HG03095 (cell line): ENCODE measurements around the gene GPRIN1.

Source experiments
- ATAC-seq: cut with Tn5 transposase; IDR thresholded peaks from one replicate; pipeline ENCODE4 v1.9.1; 2021; ENCODE audit warnings: moderate library complexity; ENCODE audit not compliant: unreplicated experiment

The GPRIN1 gene

DNA sequence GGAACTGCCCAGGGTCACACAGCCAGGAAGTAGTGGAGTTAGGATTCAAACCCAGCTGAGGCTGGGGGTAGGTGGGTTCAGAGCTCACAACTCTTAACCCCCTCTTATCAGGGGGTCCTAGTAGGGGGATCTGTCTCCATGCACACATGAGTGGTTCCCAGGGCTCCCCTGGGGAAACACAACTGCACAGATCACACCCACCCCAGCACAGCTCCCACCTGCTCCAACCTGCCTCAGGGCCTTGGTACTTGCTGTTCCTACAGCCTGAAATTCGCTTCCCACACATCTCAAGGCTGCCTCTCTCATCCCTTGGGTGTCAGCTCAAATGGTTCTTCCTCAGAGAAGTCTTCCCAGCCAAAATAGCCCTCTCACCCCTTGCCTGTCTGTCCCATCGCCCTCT, 15.6 kb upstream of the GPRIN1 start:
- ATAC-seq = no peak

DNA sequence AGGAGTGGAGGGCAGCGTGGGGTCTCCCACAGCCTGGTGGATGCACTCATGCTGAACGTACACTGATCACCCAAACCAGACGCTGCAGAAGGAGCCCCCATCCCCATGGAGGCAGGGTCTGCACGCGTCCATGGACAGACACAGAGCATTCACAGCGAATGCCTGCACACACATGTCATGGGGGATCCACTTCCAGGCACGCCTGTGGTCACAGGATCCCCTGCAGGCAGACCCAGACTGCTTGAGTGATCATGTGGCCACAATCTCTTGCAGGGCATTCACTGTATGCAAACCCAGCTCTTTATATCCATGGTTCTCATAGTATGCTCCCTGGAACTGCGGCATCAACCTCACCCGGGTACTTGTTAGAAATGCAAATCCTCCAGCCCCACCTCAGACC, 15.0 kb upstream of the GPRIN1 start:
- no peak for ATAC-seq

DNA sequence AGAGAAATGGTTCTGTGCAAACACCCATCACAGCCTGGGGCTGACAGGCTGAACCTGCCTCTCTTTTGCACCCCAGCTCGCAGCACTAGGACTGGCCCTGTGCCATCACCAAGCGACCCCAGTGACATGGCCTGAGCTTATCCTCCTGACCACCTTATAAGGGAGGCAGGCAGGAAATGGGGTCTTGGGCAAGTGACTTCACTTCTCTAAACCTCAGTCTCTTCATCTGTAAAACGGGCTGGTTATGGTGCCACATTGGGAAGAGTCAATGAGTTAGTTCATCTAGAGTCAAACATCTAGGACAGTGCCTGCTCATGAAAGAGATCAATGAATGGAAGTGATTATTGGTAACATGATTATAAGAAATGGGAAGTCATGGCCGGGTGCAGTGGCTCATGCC, 14.2 kb upstream of the GPRIN1 start:
- ATAC-seq = no peak

DNA sequence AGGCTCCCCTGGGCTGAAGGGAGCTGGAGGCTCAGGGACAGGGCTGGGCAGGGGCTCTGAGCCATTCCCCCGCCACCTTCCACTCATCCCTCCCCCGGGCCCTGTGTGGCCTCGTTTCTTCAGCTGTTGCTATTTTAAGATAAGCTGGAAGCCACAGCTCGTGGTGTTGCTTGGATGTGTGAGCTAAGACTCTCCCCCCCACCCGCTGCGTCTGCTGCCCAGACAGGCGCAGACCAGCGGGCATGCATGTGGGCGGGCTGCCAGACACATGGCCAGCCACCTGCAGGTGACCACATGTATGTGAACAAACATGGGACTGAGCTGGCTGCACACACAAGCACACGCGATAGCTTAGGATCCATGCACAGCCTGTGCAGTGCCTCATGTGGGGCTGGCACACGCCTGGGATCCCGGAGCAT, 11.7 kb upstream of the GPRIN1 start:
- ATAC-seq = no peak

DNA sequence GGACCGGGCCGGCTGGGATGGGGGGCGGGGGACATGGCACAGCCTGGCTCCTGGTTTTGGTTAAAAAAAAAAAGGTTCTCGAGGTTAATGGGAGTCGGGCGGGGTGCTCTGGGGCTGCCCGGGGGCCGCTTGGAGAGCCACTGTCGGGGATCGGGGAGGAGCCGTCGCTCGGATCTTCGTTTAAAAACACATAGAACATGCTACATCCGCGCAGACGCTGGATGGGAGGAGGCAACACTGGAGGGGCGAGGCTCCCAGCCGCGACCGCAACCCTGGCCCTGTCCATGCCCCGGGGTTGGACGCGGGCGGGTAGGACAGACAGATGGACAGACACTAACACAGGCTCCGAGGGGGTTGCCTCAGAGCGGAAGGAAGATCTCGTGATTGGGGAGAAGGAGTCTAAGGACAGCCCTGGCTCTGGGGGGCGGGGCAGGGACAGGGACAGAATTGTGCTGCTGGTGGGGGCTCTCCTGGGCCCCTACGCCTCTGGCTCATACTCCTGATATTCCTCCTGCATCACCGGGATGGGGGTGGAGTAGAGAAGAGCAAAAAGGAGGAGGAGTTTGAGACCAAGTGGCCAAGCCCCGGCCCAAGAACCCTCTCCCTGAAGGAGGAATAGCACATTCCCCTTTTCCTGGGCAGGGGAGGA, 10.5 kb upstream of the GPRIN1 start:
- ATAC-seq = no peak

DNA sequence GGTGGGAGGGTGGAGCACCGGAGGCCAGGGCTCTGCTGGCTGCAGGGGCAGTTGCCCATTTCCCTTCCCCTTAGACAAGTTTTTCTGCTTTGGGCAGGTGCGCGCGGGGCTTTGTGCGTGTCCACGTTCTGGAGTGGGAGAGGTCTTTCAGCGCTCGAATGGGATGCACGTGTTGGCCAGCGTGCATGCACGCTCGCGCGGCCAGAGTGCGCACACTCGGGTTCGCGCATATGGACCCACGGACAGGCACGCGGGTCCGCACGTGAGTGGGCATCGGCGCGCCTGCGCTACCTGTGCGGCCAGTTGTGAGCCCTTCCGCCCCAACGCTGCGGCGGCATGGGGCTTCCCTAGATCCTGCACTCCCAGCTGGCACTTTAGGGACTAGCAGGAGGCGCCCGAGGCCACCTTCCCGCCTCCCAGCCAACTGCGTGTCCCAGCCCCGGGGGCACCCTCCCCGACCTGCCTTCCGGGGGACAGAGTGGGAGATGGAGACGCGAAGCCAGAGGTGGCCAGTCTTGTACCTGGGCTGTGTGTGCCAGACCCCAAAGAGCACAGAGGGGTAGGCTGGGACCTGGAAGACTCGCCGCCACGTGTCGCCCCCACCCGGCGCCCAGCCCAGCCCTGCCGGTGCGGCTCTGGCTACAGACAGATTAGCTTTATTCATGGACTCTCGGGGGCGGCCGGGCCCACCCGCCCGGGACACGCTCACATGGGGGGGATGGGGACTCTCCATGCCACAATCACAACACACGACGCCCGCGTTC, 9.8 kb upstream of the GPRIN1 start:
- ATAC-seq = no peak

DNA sequence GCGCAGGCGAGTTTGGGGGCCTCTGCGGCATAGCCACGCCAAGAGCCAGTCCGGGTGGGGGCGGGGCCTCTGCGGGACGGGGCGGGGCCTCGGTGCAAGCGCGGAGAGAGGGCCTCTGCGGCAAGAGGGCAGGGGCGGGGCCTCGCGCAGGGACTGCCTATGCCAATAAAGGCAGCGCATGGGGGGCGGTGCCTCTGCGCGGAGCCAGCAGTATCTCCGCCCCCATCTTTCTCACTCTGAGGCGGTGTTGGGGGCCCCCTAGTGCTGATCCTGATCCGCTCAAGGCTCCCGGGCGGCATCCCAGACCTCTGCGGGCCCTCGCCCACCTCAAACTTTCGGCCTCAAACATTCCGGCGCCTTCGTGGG, 9.2 kb upstream of the GPRIN1 start:
- ATAC-seq = no peak

DNA sequence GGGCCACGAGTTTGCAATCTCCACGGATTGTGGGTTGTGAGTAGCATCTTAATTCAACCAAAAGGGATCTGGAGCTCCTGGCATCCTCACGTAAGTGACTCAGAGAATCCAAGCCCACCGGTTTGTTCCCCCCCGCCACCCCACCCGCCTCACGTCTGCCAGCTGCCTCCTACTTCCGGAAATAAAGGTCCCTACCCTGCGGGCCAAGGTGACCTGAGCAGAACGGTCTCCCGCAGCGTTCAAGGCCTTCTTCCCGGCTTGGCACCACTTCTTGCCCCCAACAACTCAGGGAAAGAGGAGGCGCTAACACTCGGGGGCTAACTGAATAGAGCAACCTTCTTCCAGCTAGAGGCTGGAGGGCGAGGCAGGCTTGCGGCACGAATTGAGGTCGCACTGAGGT, 8.8 kb upstream of the GPRIN1 start:
- no peak for ATAC-seq

DNA sequence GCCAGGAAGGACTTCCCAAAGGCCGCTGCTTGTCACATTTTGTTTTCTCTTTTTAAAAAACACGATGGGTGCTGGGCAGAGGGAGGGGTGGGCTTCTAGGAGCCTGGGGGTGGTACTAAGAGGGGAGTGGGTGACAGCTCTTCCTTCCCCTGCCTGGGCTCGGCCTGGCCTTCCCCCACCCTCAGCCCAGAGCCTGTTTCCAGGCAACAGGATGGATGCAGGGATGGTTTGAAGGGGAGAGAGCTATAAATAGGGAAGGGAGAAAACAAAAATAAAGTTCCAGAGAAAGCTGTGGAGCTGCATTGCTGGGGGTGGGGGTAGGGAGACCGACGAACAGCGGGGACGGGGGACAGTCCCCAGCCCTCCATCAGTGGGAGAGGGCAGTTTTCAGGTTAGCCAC, 6.6 kb upstream of the GPRIN1 start:
- no peak for ATAC-seq

DNA sequence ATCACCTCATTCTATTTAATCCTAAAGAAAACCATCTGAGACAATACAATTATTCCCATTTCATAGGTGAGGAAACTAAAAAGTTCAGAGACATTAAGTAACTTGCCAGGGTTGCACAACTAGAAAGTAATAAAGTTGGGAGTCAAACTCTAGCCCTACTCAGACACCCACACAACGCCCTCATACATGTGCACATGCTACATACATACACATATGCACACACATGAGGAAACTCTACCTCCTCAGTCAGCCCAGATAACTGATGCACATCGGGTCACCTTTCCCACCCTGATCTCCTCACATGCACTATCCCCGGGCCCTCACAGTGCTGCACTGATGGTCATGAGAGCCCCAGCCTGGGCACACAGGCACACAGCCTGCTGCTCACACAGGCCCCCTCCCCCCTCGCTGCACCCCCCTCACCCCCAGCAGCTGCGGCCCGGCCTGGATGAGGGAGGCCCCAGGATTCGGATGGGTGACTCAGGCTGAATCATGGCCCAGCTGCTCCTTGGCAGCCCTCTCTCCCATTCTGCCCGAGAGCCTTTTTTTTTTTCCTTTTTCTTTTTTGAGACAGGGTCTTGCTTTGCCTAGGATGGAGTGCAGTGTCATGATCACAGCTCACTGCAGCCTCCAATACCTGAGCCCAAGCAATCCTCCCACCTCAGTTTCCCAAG, 5.0 kb upstream of the GPRIN1 start:
- ATAC-seq = no peak

DNA sequence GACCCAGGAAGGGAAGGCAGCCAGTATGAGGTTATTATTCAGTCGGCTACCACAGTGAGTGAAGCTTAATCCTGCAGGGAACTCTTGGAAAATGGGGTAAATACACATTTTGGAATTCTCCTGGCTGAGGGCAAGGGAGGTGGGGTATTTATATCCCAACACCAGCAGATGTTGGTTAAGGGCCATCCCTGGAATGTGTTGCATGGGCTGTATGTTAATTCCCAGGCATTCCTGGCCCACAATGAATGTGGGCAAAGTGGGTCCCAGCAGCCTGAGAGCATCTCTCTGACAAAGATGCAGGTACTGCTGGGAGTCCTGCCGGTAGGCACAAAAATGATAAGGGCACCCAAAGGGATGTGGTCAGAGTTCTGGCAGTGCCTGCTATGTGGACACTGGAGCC, 2.9 kb upstream of the GPRIN1 start:
- no peak for ATAC-seq

DNA sequence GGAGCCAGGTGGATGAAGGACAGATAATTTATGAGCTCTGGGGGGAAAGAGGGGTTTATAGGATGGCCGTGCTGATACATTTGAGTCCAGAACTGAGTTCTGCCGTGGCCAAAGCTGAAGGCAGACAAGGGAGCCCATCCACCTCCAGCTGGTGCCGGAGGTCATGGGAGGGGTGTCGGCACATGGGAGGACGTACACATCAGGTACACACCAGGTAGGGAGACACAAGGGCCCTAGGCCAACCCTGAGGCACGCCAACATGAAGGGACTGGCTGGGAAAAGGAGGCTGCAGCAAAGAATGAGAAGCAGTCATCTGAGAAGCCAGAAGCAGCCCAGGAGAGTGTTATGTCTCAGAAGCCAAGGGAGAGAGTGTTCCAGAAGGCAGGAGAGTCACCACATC, 2.1 kb upstream of the GPRIN1 start:
- ATAC-seq = no peak

DNA sequence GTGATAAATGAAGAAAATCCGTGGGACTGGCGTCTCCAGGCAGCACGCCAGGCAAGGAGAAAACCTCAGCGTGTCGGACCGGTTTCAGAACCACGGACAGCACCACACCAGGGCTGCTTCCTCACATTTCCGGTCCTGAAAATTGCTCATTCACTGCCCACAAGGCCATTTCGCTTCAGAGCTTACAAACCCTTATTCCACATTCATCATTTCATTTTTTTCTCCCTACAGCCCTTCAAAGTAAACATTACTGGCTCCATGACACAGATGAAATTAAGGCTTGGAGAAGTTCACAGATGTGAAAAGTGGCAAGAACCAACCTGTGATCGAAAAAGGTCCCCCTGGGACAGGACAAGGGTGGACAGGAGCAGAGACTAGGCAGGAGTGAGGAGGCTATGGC, 1.5 kb upstream of the GPRIN1 start:
- no peak for ATAC-seq

DNA sequence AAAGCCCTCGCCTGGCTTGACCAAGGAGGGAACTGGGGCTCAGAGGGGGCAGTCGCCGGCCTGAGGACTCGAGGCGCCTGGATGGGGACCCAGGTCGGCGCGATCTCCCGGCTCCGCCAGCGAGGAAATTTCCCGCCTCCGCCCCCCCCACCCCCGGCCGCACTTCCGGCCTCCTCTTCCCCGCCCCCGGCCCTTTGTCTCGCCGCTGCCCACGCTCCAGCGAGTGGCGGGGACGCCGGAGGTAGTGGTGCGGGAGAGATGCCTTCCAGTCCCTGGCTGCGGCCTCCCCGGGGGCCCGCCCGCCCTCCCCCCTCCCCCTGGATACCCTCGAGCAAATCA, 448 bp upstream of the GPRIN1 start:
- no peak for ATAC-seq

DNA sequence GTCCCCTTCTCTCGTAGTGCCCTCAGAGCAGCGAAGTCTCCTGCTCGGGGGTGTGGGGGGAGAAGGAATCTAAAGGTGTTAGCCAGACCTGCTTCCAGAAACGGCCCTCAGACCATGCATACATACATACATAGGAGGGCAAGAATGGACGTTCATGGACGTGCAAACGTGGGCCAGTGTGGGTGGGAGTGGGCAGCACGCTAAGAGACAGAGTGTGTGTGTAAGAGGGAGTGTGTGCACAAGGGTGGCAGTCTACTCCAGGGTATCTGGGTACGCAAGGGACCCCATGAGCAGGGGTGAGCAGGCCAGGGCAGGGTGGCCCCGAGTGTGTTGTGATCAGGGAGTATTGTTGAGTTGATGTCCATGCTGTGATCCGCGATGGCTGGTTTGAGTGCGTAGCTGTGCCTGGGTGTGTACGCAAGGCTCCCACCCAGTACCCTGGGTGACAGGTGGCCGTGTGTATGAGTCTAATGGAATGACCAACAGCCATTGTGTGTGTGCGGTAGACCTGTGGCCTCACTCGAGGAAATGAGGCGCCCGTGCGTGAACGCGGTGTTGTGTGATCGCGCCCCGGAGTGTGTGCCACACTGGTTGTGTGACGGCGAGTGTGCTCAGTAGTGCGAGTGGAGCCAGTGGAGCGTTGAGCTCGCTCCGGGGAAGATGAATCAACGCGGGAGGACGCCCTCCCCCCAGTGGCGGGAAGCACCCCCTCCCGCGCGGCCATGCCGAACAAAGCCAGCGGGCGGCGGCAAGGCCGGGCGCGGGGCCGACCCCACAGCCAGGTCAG, 826 bp downstream of the GPRIN1 start:
- ATAC-seq = no peak

DNA sequence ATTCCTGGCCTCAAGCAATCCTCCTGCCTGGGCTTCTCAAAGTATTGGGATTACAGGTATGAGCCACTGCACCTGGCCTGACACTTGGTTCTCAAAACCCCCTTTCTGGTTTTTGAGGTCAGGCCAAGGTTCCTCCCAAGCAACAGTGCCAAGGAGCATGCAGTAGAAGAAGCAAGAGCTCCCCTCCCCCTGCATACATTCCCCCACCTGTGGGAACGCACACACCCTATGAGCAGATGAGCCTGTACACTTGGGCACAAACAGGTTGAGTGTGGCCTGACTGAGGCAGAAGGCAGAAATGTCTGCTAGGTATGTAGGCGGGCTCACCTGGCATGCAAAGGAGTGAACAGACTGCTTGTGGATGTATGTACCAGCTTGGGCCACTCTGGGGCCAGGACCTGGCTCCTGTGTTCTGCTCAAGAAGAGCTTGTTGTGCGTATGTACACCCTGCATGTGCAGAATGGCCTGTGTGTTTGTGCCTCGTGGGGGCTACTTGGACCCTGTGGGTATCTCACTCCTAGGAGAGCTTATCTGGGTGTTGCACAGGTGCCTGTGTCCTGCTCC, 1.7 kb downstream of the GPRIN1 start:
- ATAC-seq = no peak

DNA sequence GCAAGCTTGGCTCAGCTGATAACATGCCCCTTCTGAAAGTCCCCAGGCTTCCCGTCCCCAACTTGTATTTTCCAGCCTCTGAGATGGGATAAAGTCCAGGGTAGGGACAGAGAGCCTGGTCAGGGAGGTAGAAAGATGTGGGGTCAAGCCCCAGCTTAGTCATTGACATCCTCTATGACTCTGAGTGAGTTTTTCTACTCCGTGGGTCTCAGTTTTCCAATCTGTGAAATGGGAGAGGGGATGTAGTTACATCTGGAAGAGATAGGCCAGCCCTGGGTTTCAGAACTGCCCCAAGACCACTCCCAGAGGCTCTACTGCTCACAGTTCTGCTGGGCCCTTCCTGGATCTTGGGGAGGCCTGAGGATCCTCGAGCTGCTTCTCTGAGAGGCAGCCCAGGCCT, 3.1 kb downstream of the GPRIN1 start:
- ATAC-seq = no peak

DNA sequence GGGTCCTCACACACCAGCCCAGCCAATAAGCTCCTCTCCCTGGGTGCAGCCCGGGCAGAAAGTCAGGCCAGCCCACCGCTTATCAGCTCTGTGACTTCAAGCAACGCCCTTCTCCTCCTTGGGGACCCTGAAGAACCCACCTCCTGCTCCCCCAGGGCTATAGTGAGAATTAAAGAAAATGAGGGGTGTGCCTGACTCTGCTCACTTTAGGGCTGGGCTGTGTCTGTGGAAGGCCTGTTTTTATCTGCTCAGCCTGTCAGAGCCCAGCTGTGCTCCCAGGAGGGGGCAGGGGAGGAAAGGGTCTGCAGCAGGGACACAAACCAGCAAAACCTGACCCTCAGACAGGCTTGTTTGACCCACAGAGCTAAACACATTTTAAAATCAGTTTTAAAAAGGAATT, 3.9 kb downstream of the GPRIN1 start:
- no peak for ATAC-seq

DNA sequence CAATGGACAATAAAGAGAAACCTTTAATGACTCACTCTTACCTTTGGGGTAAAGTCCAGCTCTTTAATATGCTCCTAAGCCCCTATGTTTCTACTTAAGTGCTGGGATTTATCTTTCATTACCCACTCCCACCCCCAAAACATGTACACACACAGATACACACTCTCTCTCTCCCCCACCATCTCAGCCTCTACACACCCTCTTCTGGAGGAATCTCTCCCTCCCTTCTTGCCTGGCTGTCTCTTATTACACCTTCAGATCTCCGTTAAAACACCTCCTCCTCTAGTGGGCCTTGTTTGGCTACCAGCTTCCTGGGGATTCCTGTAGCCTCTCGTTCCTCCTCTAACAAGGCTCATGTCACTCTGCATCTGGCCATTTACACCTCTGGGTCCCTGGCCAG, 6.9 kb downstream of the GPRIN1 start:
- no peak for ATAC-seq

DNA sequence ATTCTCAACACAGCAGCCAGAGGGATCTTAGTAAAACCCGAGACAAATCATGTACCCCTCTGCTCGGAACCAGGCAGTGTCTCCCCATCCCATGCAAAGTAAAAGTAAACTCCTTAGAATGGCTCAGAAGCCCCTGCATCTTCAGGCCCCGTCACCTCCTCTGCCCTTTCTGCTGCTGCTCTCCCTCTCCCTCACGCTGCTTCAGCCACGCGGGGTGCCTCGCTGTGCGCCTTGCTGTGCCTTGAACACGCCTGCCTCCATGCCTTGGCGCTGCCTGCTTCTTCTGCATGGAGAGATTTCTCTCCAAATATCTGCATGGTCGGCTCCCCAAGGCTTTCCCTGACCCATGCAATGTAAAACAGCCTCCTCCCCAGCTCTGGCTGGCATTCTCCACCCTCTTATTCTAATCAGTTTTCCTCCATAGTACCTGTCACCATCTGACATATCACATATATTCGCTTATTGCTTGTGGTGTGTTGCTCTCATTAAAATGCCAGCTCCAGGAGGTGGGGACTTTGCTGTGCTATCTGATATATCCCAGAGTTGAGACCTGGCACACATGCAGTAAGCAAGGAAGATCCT, 8.0 kb downstream of the GPRIN1 start:
- ATAC-seq = no peak
